GM18951 (cell line): Measurements from ENCODE around the gene ITPR2.

Experiments
- POLR2A ChIP-seq: IDR thresholded peaks from 4 replicates; pipeline ENCODE4 v1.6.1; 2011; ENCODE audit warnings: mild to moderate bottlenecking; ENCODE audit not compliant: insufficient read length, insufficient read depth; ENCODE audit errors: extremely low read depth
- in situ Hi-C: fragments of 300-500 bp; cut with MboI; formaldehyde crosslinking; loops from one replicate; pipeline ENCODE4 v1.12.0; 2022; ENCODE audit warnings: low sequenced_read_pairs, mixed read lengths, inconsistent platforms; ENCODE audit not compliant: unreplicated experiment

Gene ITPR2

GRCh38 chr12:26297396-26298070, 535.5 kb downstream of the ITPR2 start:
- TF ChIP-seq POLR2A, result no peak
- in situ Hi-C loops, result no loop called here

GRCh38 chr12:26295001-26295400, 538.0 kb downstream of the ITPR2 start:
- in situ Hi-C loops, result no loop called here

GRCh38 chr12:26293612-26294011, 539.4 kb downstream of the ITPR2 start:
- no peak for TF ChIP-seq POLR2A
- in situ Hi-C loops, result no loop called here

More at GRCh38 chr12:26295001-26295400, 538.0 kb downstream of the ITPR2 start:
- TF ChIP-seq POLR2A, result no peak

GRCh38 chr12:26292596-26292995, 540.4 kb downstream of the ITPR2 start:
- in situ Hi-C loops, result no loop called here
- TF ChIP-seq POLR2A, result no peak

GRCh38 chr12:26290565-26290964, 542.4 kb downstream of the ITPR2 start:
- TF ChIP-seq POLR2A, result no peak
- in situ Hi-C loops, result no loop called here

GRCh38 chr12:26287671-26288381, 545.2 kb downstream of the ITPR2 start:
- no peak for TF ChIP-seq POLR2A
- in situ Hi-C loops, result no loop called here
